MCF 10A (cell line): ENCODE measurements around the gene PITX3. TPM values are rescaled to one million over a fixed set of nuclear protein-coding genes. Genes with fewer than 3 reads are reported as not detected.

Experiments used
- BruUV-seq: library from RNA; stranded (reverse); fragments of 400-500 nt; replicated peaks from 2 replicates; lab custom pipeline; 2021; lab: Mats Ljungman, UMichigan
- CTCF ChIA-PET: fragments of 300-600 bp; sonication (Branson Sonifier 250); formaldehyde crosslinking; extraction: SDS; loops from one replicate; lab custom pipeline; 2021; ENCODE audit warnings: antibody characterized with exemption, inconsistent platforms; lab: Yijun Ruan, JAX
- POLR2A ChIA-PET: fragments of 300-600, 350-650 bp; sonication (Branson Sonifier 250); formaldehyde crosslinking; extraction: SDS; loops from one replicate; lab custom pipeline; 2020; ENCODE audit warnings: antibody characterized with exemption, inconsistent platforms; lab: Yijun Ruan, JAX
- DNase-seq: peaks from one replicate; pipeline ENCODE4 v3.0.0-alpha.2; 2018; ENCODE audit not compliant: unreplicated experiment
- H3K27ac Mint-ChIP-seq: one replicate; pipeline ENCODE4 v1.8.0; 2022; ENCODE audit warnings: mild to moderate bottlenecking, low read depth, mixed read lengths; ENCODE audit not compliant: unreplicated experiment
- H3K27me3 Mint-ChIP-seq: one replicate; pipeline ENCODE4 v1.8.0; 2022; ENCODE audit warnings: mixed read lengths; ENCODE audit not compliant: insufficient read depth, unreplicated experiment
- H3K36me3 Mint-ChIP-seq: one replicate; pipeline ENCODE4 v1.8.0; 2022; ENCODE audit warnings: mild to moderate bottlenecking, moderate library complexity, mixed read lengths; ENCODE audit not compliant: insufficient read depth, unreplicated experiment
- H3K4me1 Mint-ChIP-seq: one replicate; pipeline ENCODE4 v1.8.0; 2022; ENCODE audit warnings: mixed read lengths; ENCODE audit not compliant: insufficient read depth, unreplicated experiment
- H3K4me3 Mint-ChIP-seq: one replicate; pipeline ENCODE4 v1.8.0; 2022; ENCODE audit warnings: mild to moderate bottlenecking, moderate library complexity, mixed read lengths; ENCODE audit not compliant: unreplicated experiment
- H3K9me3 Mint-ChIP-seq: one replicate; pipeline ENCODE4 v1.8.0; 2022; ENCODE audit warnings: mixed read lengths; ENCODE audit not compliant: unreplicated experiment
- intact Hi-C: fragments of 100-400 bp; cut with micrococcal nuclease; formaldehyde crosslinking; loops from 2 replicates; pipeline ENCODE4 v1.14.1; 2022
- total RNA-seq: library from RNA; stranded (reverse); gene quantifications from 2 replicates; pipeline ENCODE4 v1.2.3, GENCODE V29; 2022
- TF ChIP-seq, protein P1 (sequence below): fragments of 200-600 bp; IDR thresholded peaks from one replicate; pipeline ENCODE4 v1.8.0; 2022; ENCODE audit warnings: antibody characterized with exemption, mild to moderate bottlenecking; ENCODE audit not compliant: unreplicated experiment

The PITX3 gene
- total RNA-seq, 1 experiment from 2014 or later = not detected

DNA sequence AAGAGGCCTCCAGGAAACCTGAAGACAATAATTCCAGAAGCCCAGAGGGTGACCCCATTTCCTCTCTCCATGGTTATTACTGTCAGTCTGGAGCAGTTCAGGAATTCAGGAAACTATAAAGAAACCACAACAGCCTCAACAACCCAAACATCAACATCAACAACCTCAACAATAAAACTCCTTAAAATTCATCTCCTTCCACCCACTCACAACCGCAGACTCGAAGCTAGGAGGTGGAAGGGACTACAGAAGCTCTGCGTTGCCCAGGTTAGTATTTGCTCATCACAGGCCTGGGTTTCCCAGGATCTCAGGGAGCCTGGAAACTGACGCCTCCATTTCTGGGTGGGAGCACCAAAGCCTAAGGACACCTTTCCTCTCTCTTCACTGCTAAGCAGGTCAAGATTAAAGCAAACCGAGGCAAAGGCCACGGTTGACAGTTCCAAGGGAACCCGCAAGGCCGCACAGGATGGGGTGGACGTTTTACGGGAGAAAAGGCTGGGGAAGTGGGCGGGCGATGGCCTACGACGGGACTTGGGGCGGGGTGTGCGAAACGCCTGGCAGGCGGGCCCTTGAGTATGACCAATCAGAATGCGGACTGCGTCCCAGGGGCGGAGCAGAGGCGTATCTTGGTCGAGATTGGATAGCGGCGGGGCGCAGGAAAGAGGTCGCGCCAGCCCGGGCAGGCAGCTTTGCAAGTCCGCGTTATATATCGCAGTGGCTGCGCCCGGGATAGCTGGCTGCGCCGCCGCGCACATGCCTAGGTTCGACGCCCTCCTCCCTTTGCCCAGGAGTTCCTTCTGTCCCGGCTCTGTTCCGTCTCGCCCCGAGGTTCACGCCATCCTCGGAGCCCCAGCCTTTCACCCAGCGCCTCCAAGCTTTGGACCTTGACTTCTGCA is 15.4 kb downstream of the PITX3 start, which contains the start of gene ELOVL3:
Gene ELOVL3, plus strand, starts transcription at position 654 of the 896 bp plus-strand sequence. CDS start 250 bp downstream, outside the sequence.
- CTCF ChIA-PET = interaction anchor here (0.5 to 17.5 kb wide), 14 partner anchors 14 to 349 kb away, joined by 3 to 354 read pairs (median 6); no protein-coding TSS in a partner anchor
- peaks cover 6% of the 10 kb centered on the region for H3K36me3 Mint-ChIP-seq
- POLR2A ChIA-PET = interaction anchor here (0.5 to 2.7 kb wide), 7 partner anchors 14 to 416 kb away, joined by 3 to 14 read pairs (median 5); no protein-coding TSS in a partner anchor
- TF ChIP-seq, protein P1, sequence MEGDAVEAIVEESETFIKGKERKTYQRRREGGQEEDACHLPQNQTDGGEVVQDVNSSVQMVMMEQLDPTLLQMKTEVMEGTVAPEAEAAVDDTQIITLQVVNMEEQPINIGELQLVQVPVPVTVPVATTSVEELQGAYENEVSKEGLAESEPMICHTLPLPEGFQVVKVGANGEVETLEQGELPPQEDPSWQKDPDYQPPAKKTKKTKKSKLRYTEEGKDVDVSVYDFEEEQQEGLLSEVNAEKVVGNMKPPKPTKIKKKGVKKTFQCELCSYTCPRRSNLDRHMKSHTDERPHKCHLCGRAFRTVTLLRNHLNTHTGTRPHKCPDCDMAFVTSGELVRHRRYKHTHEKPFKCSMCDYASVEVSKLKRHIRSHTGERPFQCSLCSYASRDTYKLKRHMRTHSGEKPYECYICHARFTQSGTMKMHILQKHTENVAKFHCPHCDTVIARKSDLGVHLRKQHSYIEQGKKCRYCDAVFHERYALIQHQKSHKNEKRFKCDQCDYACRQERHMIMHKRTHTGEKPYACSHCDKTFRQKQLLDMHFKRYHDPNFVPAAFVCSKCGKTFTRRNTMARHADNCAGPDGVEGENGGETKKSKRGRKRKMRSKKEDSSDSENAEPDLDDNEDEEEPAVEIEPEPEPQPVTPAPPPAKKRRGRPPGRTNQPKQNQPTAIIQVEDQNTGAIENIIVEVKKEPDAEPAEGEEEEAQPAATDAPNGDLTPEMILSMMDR = no peak
- H3K4me3 Mint-ChIP-seq = peak within 1 kb of the TSS; percentile 62
- intact Hi-C loops = loop anchor here (10.0 kb wide), 1 partner anchor 199 kb away; the partner anchor contains the start of gene FBXL15
- peaks cover 25% of the 10 kb centered on the region for H3K4me1 Mint-ChIP-seq
- peak; percentile 64 for DNase-seq
- H3K9me3 Mint-ChIP-seq = no peaks in the 10 kb centered on the region
- H3K27ac Mint-ChIP-seq = no peak within 1 kb of the TSS
- no TSS peak for BruUV-seq
- peaks cover 37% of the 10 kb centered on the region for H3K27me3 Mint-ChIP-seq

DNA sequence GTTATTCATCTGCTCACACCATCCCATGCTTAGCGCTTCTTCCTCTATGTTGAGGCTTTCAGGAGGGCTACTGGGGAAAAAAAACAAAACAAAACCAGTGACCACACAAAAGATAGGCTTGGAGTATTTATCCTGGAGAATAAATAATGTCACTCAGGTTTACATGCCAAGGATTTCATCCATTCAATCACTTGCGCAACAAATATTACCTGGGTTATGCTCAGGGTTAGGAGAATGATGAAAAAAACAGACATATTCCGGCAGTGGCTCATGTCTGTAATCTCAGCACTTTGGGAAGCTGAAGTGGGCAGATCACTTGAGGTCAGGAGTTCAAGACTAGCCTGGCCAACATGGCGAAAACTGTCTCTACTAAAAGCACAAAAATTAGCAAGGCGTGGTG is 18.5 kb downstream of the PITX3 start:
- intact Hi-C loops = loop anchor here (10.0 kb wide), 1 partner anchor 202 kb away; the partner anchor contains the start of gene FBXL15
- Mint-ChIP-seq H3K27me3 (peaks cover 30% of the 10 kb centered on the region), H3K27ac (no peak overlapping the region), H3K4me1 (peaks cover 22% of the 10 kb centered on the region), H3K36me3 (no peaks in the 10 kb centered on the region), H3K4me3 (no peak overlapping the region), H3K9me3 (no peaks in the 10 kb centered on the region)
- BruUV-seq = no TSS peak
- CTCF ChIA-PET = interaction anchor here (0.7 to 17.5 kb wide), 2 partner anchors 16 to 129 kb away, joined by 3 to 354 read pairs; no protein-coding TSS in a partner anchor
- TF ChIP-seq, protein P1 = no peak
- POLR2A ChIA-PET = interaction anchor here (0.6 kb wide), 1 partner anchor 24 kb away, joined by 3 read pairs; no protein-coding TSS in a partner anchor
- DNase-seq = no peak

- H3K36me3 Mint-ChIP-seq = no peaks in the 10 kb centered on the region
- ChIA-PET POLR2A (interaction anchor here (0.5 kb wide), 1 partner anchor 89 kb away, joined by 3 read pairs; no protein-coding TSS in a partner anchor), CTCF (interaction anchor here (1.0 to 4.5 kb wide), 3 partner anchors 9 to 130 kb away, joined by 4 to 24 read pairs (median 10); no protein-coding TSS in a partner anchor)
- H3K27me3 Mint-ChIP-seq = peaks cover 25% of the 10 kb centered on the region
- H3K9me3 Mint-ChIP-seq = no peaks in the 10 kb centered on the region
- TF ChIP-seq, protein P1 = no peak
- BruUV-seq = no TSS peak
- peaks cover 2% of the 10 kb centered on the region for H3K4me1 Mint-ChIP-seq
- H3K4me3 Mint-ChIP-seq = no peak overlapping the region
- intact Hi-C loops = loop anchor here (10.0 kb wide), 1 partner anchor 204 kb away; the partner anchor contains the start of gene FBXL15
- peak; percentile 21 for DNase-seq
- no peak overlapping the region for H3K27ac Mint-ChIP-seq
Measured at GRCh38 chr10:102220612-102221011, 20.7 kb downstream of the PITX3 start.
